Immature natural killer cell (primary cell): ENCODE data around the gene SPRR2B. TPM values are rescaled to one million over a fixed set of nuclear protein-coding genes. Genes with fewer than 3 reads are reported as not detected.
"Not testable (repeated sequence)": the region's sequence is repeated elsewhere in the genome, so short reads cannot be mapped to it uniquely, and the experiment has no call there.

Experiments used
- DNase-seq, 3 donors: peaks; one replicate each; pipeline ENCODE4 v3.0.0; 2022; ENCODE audit warnings: mixed read lengths in 1 of 3
- H3K27ac Mint-ChIP-seq, 6 donors: one replicate each; pipeline ENCODE4 v1.8.0; 2020; ENCODE audit warnings: mixed read lengths in 6 of 6, mild to moderate bottlenecking in 5 of 6, inconsistent platforms in 4 of 6, moderate library complexity in 3 of 6
- H3K27me3 Mint-ChIP-seq, 3 donors: one replicate each; pipeline ENCODE4 v1.8.0; 2020 to 2021; ENCODE audit warnings: low read depth in 3 of 3, mild to moderate bottlenecking in 3 of 3, mixed read lengths in 3 of 3, moderate library complexity in 3 of 3, inconsistent platforms in 1 of 3
- H3K36me3 Mint-ChIP-seq, 3 donors: one replicate each; pipeline ENCODE4 v1.8.0; 2020; ENCODE audit warnings: mixed read lengths in 3 of 3, inconsistent platforms in 2 of 3, mild to moderate bottlenecking in 2 of 3
- H3K4me1 Mint-ChIP-seq, 2 donors: one replicate each; pipeline ENCODE4 v1.8.0; 2020; ENCODE audit warnings: inconsistent platforms in 2 of 2, mild to moderate bottlenecking in 2 of 2, mixed read lengths in 2 of 2, moderate library complexity in 1 of 2
- H3K4me3 Mint-ChIP-seq, 5 donors: one replicate each; pipeline ENCODE4 v1.8.0; 2020; ENCODE audit warnings: mild to moderate bottlenecking in 5 of 5, mixed read lengths in 5 of 5, inconsistent platforms in 3 of 5, moderate library complexity in 3 of 5
- H3K9me3 Mint-ChIP-seq, 6 donors: one replicate each; pipeline ENCODE4 v1.8.0; 2020; ENCODE audit warnings: mild to moderate bottlenecking in 6 of 6, mixed read lengths in 6 of 6, inconsistent platforms in 4 of 6, moderate library complexity in 3 of 6
- polyA plus RNA-seq, 3 donors: library from polyadenylated mRNA; unstranded; fragments of 300-500 nt; fragmentation: Illumina TruSeq; gene quantifications; one replicate each; pipeline ENCODE4 v1.2.3, GENCODE V29; 2021

The SPRR2B gene
- not detected for polyA plus RNA-seq

- no peaks in the 10 kb centered on the region for H3K36me3 Mint-ChIP-seq
- H3K27ac Mint-ChIP-seq, result no peak within 1 kb of the TSS
- peaks cover 0 to 6% (median 3%) of the 10 kb centered on the region in 3 donors for H3K27me3 Mint-ChIP-seq
- DNase-seq, result no peak
- H3K9me3 Mint-ChIP-seq, result no peaks in the 10 kb centered on the region
- H3K4me3 Mint-ChIP-seq, result no peak within 1 kb of the TSS
- no peaks in the 10 kb centered on the region for H3K4me1 Mint-ChIP-seq
Observed at GRCh38 chr1:153071511-153071910, at the start of gene SPRR2B. Gene SPRR2B, minus strand, starts transcription at chr1:153071611. Its CDS starts 772 bp downstream, at chr1:153070839.

- peaks cover 4 to 8% (median 7%) of the 10 kb centered on the region in 3 donors for H3K27me3 Mint-ChIP-seq
- H3K36me3 Mint-ChIP-seq, result no peaks in the 10 kb centered on the region
- no peak for DNase-seq
- no peaks in the 10 kb centered on the region for H3K4me1 Mint-ChIP-seq
- no peak overlapping the region for H3K27ac Mint-ChIP-seq
- H3K9me3 Mint-ChIP-seq, result peaks cover 0 to 12% (median 2%) of the 10 kb centered on the region in 6 donors
- no peak overlapping the region for H3K4me3 Mint-ChIP-seq
Observed at GRCh38 chr1:153120945-153121344, 49.5 kb upstream of the SPRR2B start.

GRCh38 chr1:153119491-153119971 is 48.1 kb upstream of the SPRR2B start:
- H3K9me3 Mint-ChIP-seq, result peaks cover 0 to 7% (median 0%) of the 10 kb centered on the region in 6 donors
- H3K36me3 Mint-ChIP-seq, result no peaks in the 10 kb centered on the region
- DNase-seq, result no peak
- H3K27me3 Mint-ChIP-seq, result peaks cover 4 to 8% (median 7%) of the 10 kb centered on the region in 3 donors
- H3K4me3 Mint-ChIP-seq, result no peak overlapping the region
- no peak overlapping the region for H3K27ac Mint-ChIP-seq
- H3K4me1 Mint-ChIP-seq, result no peaks in the 10 kb centered on the region

- H3K9me3 Mint-ChIP-seq, H3K4me1 Mint-ChIP-seq, DNase-seq, H3K4me3 Mint-ChIP-seq, H3K27ac Mint-ChIP-seq, H3K36me3 Mint-ChIP-seq, H3K27me3 Mint-ChIP-seq: not testable (repeated sequence)
Observed at GRCh38 chr1:153115264-153115663, 43.9 kb upstream of the SPRR2B start.

- no peak within 1 kb of the TSS for H3K27ac Mint-ChIP-seq
- H3K4me3 Mint-ChIP-seq, result no peak within 1 kb of the TSS
- H3K9me3 Mint-ChIP-seq, result no peaks in the 10 kb centered on the region
- DNase-seq, result no peak
- H3K36me3 Mint-ChIP-seq, result no peaks in the 10 kb centered on the region
- H3K27me3 Mint-ChIP-seq, result peaks cover 0 to 4% (median 4%) of the 10 kb centered on the region in 3 donors
- no peaks in the 10 kb centered on the region for H3K4me1 Mint-ChIP-seq
Observed at GRCh38 chr1:153113416-153113815, 42.0 kb upstream of the SPRR2B start, which contains the start of gene SPRR2F. Gene SPRR2F, minus strand, starts transcription at chr1:153113516. Its CDS starts 783 bp downstream, at chr1:153112733.

GRCh38 chr1:153112454-153112853 is 41.0 kb upstream of the SPRR2B start:
- DNase-seq, H3K4me3 Mint-ChIP-seq, H3K36me3 Mint-ChIP-seq, H3K4me1 Mint-ChIP-seq, H3K9me3 Mint-ChIP-seq, H3K27ac Mint-ChIP-seq, H3K27me3 Mint-ChIP-seq: not testable (repeated sequence)

- peaks cover 0 to 12% (median 5%) of the 10 kb centered on the region in 3 donors for H3K27me3 Mint-ChIP-seq
- H3K9me3 Mint-ChIP-seq, result no peaks in the 10 kb centered on the region
Observed at GRCh38 chr1:153100245-153100644, 28.8 kb upstream of the SPRR2B start.

GRCh38 chr1:153099461-153100045 is 28.1 kb upstream of the SPRR2B start:
- Mint-ChIP-seq H3K4me1 (no peaks in the 10 kb centered on the region), H3K9me3 (no peaks in the 10 kb centered on the region), H3K4me3 (no peak overlapping the region), H3K27ac (no peak overlapping the region), H3K36me3 (no peaks in the 10 kb centered on the region), H3K27me3 (peaks cover 0 to 9% (median 5%) of the 10 kb centered on the region in 3 donors)
- DNase-seq, result no peak

More at GRCh38 chr1:153100245-153100644, 28.8 kb upstream of the SPRR2B start:
- Mint-ChIP-seq H3K27ac (no peak overlapping the region), H3K36me3 (no peaks in the 10 kb centered on the region), H3K4me3 (no peak overlapping the region), H3K4me1 (no peaks in the 10 kb centered on the region)
- DNase-seq, result no peak

- H3K27ac Mint-ChIP-seq, result no peak overlapping the region
- peaks cover 2 to 8% (median 4%) of the 10 kb centered on the region in 3 donors for H3K27me3 Mint-ChIP-seq
- no peaks in the 10 kb centered on the region for H3K4me1 Mint-ChIP-seq
- H3K36me3 Mint-ChIP-seq, result no peaks in the 10 kb centered on the region
- no peaks in the 10 kb centered on the region for H3K9me3 Mint-ChIP-seq
- no peak overlapping the region for H3K4me3 Mint-ChIP-seq
- no peak for DNase-seq
Observed at GRCh38 chr1:153095764-153096163, 24.4 kb upstream of the SPRR2B start.

GRCh38 chr1:153094426-153094825 is 23.0 kb upstream of the SPRR2B start, which contains the start of gene SPRR2E:
Gene SPRR2E, minus strand, starts transcription at chr1:153094526. Its CDS starts 775 bp downstream, at chr1:153093751.
- DNase-seq, result no peak
- H3K27me3 Mint-ChIP-seq, result peaks cover 2 to 11% (median 4%) of the 10 kb centered on the region in 3 donors
- no peaks in the 10 kb centered on the region for H3K36me3 Mint-ChIP-seq
- no peaks in the 10 kb centered on the region for H3K9me3 Mint-ChIP-seq
- no peak within 1 kb of the TSS for H3K4me3 Mint-ChIP-seq
- no peak within 1 kb of the TSS for H3K27ac Mint-ChIP-seq
- H3K4me1 Mint-ChIP-seq, result no peaks in the 10 kb centered on the region

GRCh38 chr1:153087652-153088051 is 16.2 kb upstream of the SPRR2B start:
- no peak for DNase-seq
- H3K27ac Mint-ChIP-seq, result no peak overlapping the region
- H3K4me1 Mint-ChIP-seq, result no peaks in the 10 kb centered on the region
- no peaks in the 10 kb centered on the region for H3K36me3 Mint-ChIP-seq
- H3K27me3 Mint-ChIP-seq, result peaks cover 0 to 13% (median 2%) of the 10 kb centered on the region in 3 donors
- H3K9me3 Mint-ChIP-seq, result no peaks in the 10 kb centered on the region
- no peak overlapping the region for H3K4me3 Mint-ChIP-seq

- H3K27me3 Mint-ChIP-seq, result peaks cover 0 to 6% (median 0%) of the 10 kb centered on the region in 3 donors
- peaks cover 0 to 3% (median 0%) of the 10 kb centered on the region in 3 donors for H3K36me3 Mint-ChIP-seq
Observed at GRCh38 chr1:153081736-153082135, 10.3 kb upstream of the SPRR2B start.

GRCh38 chr1:153072806-153073726 is 1.7 kb upstream of the SPRR2B start:
- no peaks in the 10 kb centered on the region for H3K4me1 Mint-ChIP-seq
- H3K36me3 Mint-ChIP-seq, result peaks cover 0 to 4% (median 0%) of the 10 kb centered on the region in 3 donors

More at GRCh38 chr1:153081736-153082135, 10.3 kb upstream of the SPRR2B start:
- no peaks in the 10 kb centered on the region for H3K4me1 Mint-ChIP-seq
- H3K4me3 Mint-ChIP-seq, result no peak overlapping the region
- no peak overlapping the region for H3K27ac Mint-ChIP-seq
- peaks cover 0 to 6% (median 3%) of the 10 kb centered on the region in 6 donors for H3K9me3 Mint-ChIP-seq
- DNase-seq, result no peak

GRCh38 chr1:153070243-153070642 is 1.2 kb downstream of the SPRR2B start:
- peaks cover 0 to 8% (median 6%) of the 10 kb centered on the region in 3 donors for H3K27me3 Mint-ChIP-seq
- no peaks in the 10 kb centered on the region for H3K4me1 Mint-ChIP-seq
- H3K36me3 Mint-ChIP-seq, result no peaks in the 10 kb centered on the region
- peaks cover 0 to 2% (median 0%) of the 10 kb centered on the region in 6 donors for H3K9me3 Mint-ChIP-seq
- no peak for DNase-seq
- no peak overlapping the region for H3K4me3 Mint-ChIP-seq
- no peak overlapping the region for H3K27ac Mint-ChIP-seq

More at GRCh38 chr1:153072806-153073726, 1.7 kb upstream of the SPRR2B start:
- Mint-ChIP-seq H3K27me3 (peaks cover 0 to 4% (median 2%) of the 10 kb centered on the region in 3 donors), H3K27ac (no peak overlapping the region), H3K4me3 (no peak overlapping the region), H3K9me3 (peaks cover 0 to 4% (median 1%) of the 10 kb centered on the region in 6 donors)
- no peak for DNase-seq
